HG03469 (cell line): ENCODE measurements around the gene COL5A1.

Experiments
- ATAC-seq: cut with Tn5 transposase; IDR thresholded peaks from one replicate; pipeline ENCODE4 v1.9.1; 2021; ENCODE audit warnings: mild to moderate bottlenecking, moderate library complexity, moderate number of reproducible peaks; ENCODE audit not compliant: unreplicated experiment

The COL5A1 gene

DNA sequence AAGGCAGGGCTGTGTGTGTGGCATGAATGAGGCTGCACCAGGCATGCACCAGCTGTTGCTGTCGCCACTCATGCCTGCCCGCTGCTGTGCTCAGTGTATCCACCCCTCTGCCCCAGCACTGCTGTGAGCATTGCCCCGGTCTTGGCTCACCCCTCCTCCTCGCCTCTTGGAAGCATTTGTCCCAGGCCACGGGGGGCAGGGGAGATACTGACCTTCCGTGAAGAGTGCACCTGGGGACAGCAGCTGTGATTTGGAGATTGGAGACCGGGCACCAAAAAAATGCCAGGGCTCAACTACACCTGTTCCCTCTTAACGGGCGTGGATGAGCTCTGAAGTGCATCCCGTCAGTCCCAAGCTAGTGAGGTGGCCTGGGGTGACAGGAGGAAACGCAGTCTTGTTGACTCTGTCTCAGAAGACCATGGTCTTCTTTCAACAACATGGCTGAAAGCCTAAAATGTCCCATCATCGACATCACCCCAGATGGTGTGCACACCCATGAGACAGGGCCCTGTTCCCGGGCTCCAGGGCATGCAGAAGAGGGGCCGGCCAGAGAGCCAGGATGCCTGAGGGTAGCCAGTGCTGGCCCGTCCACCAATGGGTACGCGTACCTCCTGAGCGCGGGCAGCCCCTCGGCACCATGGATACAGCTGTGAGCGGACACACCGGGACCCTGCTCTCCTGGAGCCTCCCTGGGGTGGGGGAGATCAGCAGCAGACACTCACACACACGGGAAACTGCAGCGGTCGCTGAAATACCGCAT, 115.8 kb downstream of the COL5A1 start:
- ATAC-seq: no peak

DNA sequence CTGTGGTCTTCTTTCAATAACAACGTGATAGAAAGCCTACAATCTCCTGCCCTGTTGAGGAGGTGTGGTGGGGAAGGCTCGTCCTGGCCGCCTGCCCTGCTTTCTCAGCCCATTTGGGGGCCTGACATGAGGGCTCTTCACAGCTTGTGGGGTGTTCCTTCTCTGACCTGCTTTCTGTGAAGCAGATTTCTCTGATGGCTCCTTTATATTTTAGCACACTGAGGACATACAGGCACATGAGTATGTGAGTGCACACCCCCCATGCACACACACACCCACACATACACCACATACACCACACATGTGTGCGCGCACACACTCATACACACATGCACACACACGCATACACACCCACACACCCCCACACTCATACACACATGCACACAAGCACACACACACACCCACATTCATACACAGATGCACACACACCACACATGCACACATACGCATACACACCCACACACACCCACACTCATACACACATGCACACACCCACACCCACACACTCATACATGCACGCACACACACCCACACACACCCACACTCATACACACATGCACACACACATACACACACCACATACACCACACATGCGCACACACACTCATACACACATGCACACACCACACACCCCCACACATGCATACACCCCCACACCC, 117.5 kb downstream of the COL5A1 start:
- ATAC-seq: no peak

DNA sequence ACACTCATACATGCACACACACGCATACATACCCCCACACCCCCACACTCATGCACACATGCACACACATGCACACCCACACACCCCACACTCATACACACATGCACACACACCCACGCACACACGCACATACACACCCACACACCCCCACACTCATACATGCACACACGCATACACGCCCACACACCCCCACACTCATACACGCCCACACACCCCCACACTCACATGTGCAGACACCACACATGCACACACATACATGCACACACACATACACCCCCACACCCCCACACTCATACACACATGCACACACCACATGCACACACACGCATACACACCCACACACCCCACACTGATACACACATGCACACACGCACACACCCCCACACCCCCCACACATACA, 118.3 kb downstream of the COL5A1 start:
- no peak for ATAC-seq

DNA sequence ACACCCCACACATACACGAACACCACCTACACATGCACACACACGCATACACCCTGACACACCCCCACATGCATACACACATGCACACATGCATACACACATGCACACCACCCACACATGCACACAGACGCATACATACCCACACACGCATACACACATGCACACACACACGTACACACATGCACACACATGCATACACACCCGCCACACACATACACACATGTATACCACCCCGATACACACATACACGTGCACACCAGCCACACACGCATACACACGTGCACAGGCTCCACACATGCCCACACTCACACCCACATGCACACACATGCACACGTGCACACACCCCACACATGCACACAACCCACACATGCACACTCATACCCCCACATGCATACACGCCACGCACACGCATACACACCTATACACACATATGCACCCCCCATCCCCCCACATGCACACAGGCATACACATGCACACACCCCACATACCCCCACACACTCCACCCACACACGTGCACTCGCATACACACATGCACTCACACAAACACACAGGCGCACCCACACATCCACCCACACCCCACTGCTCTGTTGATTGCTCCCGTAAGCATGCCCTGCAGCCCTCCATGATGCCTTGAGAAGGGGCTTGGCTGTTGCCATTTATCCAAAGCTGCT, 119.3 kb downstream of the COL5A1 start:
- no peak for ATAC-seq

GRCh38 chr9:134764473-134765269, 123.1 kb downstream of the COL5A1 start:
- ATAC-seq: no peak

- no peak for ATAC-seq
Measured at GRCh38 chr9:134765785-134766184, 124.2 kb downstream of the COL5A1 start.

- ATAC-seq: no peak
Measured at GRCh38 chr9:134766587-134766986, 125.0 kb downstream of the COL5A1 start.

GRCh38 chr9:134768332-134768708, 126.7 kb downstream of the COL5A1 start:
- no peak for ATAC-seq

- ATAC-seq: no peak
Measured at GRCh38 chr9:134768709-134769351, 127.2 kb downstream of the COL5A1 start.

DNA sequence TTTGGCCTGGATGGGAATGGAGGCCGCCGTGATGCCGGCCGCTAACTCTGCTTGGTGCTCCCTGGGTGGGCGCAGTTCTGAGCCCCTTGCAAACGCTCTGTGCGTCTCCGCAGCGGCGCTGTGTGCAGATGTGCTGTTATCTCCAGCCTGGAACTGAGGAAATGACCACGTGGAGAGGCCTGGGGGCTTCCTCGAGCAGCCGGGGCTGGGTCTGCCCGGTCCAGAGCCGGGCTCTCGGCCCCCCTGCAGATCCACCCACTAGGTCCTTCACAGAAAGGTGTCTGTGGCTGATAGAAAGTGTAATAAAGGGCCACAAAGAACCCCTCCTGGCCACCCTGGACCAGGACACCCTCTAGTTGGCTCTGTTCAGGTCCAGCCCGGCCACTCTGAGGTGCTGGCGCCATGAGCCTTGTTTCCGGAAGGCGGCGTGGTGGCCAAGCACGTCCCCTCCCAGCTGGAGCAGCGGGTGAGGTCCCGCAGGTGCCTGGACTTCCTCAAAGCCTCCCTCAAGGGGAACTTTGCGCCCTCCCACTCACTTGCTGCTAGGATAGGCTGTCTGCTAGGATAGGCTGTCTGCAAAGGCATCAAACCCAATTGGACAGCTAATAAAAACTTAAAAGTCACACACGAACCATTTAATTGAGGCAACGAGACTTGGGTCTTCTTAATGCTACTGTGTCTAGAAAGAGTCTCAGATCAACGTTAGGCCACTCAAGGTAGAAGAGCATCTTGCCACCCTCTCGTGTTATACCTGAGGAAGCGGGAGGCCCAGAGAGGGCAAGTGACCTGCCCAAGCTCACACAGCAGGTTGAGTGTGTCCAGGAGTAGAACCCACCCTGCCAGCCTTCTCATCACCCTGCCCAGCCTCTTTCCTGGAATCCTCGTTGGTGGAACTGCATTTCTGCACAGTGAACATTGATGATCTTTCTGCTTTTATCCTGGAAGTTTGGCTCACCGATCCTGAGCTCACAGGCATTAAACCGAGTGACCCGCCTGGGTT, 129.7 kb downstream of the COL5A1 start:
- no peak for ATAC-seq

DNA sequence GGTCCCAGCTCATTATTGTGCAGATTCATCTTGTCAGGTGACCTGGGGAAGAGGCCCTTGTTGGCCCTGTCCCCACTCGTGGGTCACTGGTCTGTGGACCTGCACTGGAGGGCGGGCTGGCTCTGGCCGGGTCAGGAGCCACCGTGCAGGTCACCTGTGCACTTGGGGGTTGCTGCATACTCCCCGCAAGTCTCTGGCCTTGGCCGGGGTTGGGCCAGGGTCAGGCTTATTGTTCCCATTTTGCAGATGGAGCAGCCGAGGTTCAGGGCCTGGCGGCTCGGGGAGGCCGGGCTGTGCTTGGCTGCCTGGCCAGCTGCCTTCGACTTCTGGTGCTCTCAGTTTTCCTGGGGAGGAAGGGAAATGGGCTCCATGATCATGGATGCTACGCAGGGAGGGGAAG, 130.7 kb downstream of the COL5A1 start:
- ATAC-seq: no peak

GRCh38 chr9:134773842-134774241, 132.2 kb downstream of the COL5A1 start:
- no peak for ATAC-seq

DNA sequence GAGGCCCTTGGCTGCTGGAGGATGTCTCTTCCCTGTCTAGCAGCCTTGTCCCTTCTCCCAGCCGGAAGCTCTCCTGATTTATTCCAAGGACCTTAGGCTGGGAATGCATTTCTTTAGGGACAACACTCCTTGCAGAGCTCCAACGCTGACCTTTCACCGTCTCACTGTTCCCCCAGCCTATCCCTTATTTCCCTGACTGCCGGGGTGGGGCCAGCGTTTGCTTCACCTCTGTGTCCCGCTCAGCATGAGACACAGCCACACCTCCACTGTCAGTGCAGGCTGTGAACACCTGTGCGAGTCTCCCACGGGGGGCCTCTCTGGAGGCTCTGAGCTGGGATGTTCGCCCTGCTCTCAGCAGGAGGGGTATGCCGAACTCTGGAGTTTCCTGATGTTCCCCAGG, 132.8 kb downstream of the COL5A1 start:
- ATAC-seq: no peak

- ATAC-seq: no peak
Measured at GRCh38 chr9:134775081-134775951, 133.7 kb downstream of the COL5A1 start.

GRCh38 chr9:134776080-134776796, 134.6 kb downstream of the COL5A1 start:
- no peak for ATAC-seq

GRCh38 chr9:134777153-134777552, 135.6 kb downstream of the COL5A1 start:
- no peak for ATAC-seq

- ATAC-seq: no peak
Measured at GRCh38 chr9:134778156-134778555, 136.6 kb downstream of the COL5A1 start.

DNA sequence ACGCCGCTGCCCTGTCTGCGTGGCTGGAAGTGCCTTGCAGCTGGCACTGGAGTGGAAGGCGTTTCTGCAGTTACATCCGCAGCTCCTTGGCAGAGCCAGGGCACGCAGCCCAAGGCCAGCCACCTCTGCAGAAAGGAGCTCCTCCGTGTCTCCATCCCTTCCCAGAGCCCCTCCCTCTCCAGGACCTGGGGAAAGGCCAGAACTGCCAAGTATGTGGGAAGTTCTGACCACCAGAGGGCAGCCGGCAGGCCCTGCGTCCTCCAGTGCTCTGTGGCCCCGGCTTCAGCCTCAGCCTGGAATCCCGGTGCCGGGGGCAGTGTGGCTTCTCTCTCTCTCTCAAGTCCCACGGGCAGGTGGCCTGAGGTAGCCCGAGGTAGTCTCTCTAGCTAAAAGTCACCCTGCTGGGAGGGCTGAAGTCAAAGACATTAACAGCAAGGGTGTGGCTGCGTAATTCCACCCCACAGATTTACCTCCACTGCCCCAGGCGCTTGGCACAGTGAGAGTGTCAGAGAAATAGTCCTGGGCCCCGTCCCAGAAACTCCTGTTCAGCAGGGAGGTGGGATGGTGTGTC, 137.3 kb downstream of the COL5A1 start:
- ATAC-seq: no peak
